ENCODE measurements around the gene CEMIP2. TPM values are rescaled to one million over a fixed set of nuclear protein-coding genes. Genes with fewer than 3 reads are reported as not detected.

The CEMIP2 gene
- total and polyA plus RNA-seq, 10 of the 15 experiments (the other 5 are each of a cell fraction or from before 2014, with no cell fraction given): 0.50 to 19.2 (median 1.2) TPM

GRCh38 chr9:71754151-71754550, 14.2 kb downstream of the CEMIP2 start (continued):
- TF ChIP-seq ZNF592 (IDR thresholded peaks at IDR 0.05) (no peak), BCL11A (IDR thresholded peaks at IDR 0.05; ENCODE audit: low read depth, low read length) (no peak), REST (IDR thresholded peaks at IDR 0.05; ENCODE audit: low read depth, low read length) (no peak), CEBPZ (IDR thresholded peaks at IDR 0.05; ENCODE audit: low read depth, low read length) (no peak), RCOR1 (conservative IDR thresholded peaks at IDR 0.05; ENCODE audit: low read depth, low read length) (no peak)

All from GM12878 (cell line).